Colonic mucosa (tissue), 4 donors: Measurements from ENCODE around the gene SMYD1. TPM values are rescaled to one million over a fixed set of nuclear protein-coding genes. Genes with fewer than 3 reads are reported as not detected.

Source experiments
- DNase-seq: peaks from one replicate; pipeline ENCODE4 v3.0.0-alpha.2; 2020
- H3K27ac ChIP-seq: fragments of 200-600 bp; one replicate; pipeline ENCODE4 v1.8.0; 2021
- H3K27me3 ChIP-seq: fragments of 200-600 bp; one replicate; pipeline ENCODE4 v1.8.0; 2021
- H3K36me3 ChIP-seq: fragments of 200-600 bp; one replicate; pipeline ENCODE4 v1.8.0; 2021
- H3K4me1 ChIP-seq: fragments of 200-600 bp; one replicate; pipeline ENCODE4 v1.8.0; 2021; ENCODE audit warnings: mild to moderate bottlenecking
- H3K4me3 ChIP-seq: fragments of 200-600 bp; one replicate; pipeline ENCODE4 v1.8.0; 2021
- H3K9ac ChIP-seq, 2 donors: one replicate each; pipeline ENCODE4 v1.7.0; 2013; ENCODE audit warnings: control low read depth in 2 of 2, low read depth in 2 of 2, low read length in 2 of 2
- H3K9me3 ChIP-seq: fragments of 200-600 bp; one replicate; pipeline ENCODE4 v1.8.0; 2021
- CTCF ChIP-seq: fragments of 200-600 bp; IDR thresholded peaks from one replicate; pipeline ENCODE4 v1.8.0; 2022; ENCODE audit warnings: antibody characterized with exemption, mild to moderate bottlenecking
- intact Hi-C: fragments of 100-400 bp; cut with DNase I; formaldehyde crosslinking; loops from one replicate; pipeline ENCODE4 v1.14.1; 2022
- total RNA-seq, 2 donors: library from RNA; stranded (reverse); fragmentation: NEBNext Ultra II Directional in 1 of 2; extraction: Animal tissue kit (Norgen Biotek cat#: 25700) in 1 of 2; gene quantifications; one replicate each; pipeline ENCODE4 v1.2.1, GENCODE V29; 2021
- donor health status: healthy.
- donor health status: DM: no; HTN: no; CAD: no.
- donor health status: DM: no; HTN: no; CAD: no.

The SMYD1 gene
- total RNA-seq, 2 donors from 2014 or later = 1.9 TPM; not detected in 1

- Histone ChIP-seq H3K27ac (no peak overlapping the region), H3K36me3 (no peaks in the 10 kb centered on the region), H3K9ac (no peak overlapping the region), H3K4me1 (no peaks in the 10 kb centered on the region), H3K9me3 (no peaks in the 10 kb centered on the region), H3K27me3 (no peaks in the 10 kb centered on the region), H3K4me3 (no peak overlapping the region)
- TF ChIP-seq CTCF = no peak
- intact Hi-C loops = no loop called here
- DNase-seq = no peak
These were observed 436 bp upstream of the SMYD1 start for GRCh38 chr2:88067189-88067588.

GRCh38 chr2:88068044-88068443 lies 419 bp downstream of the SMYD1 start:
- no peaks in the 10 kb centered on the region for H3K9me3 ChIP-seq
- intact Hi-C loops = no loop called here
- no peaks in the 10 kb centered on the region for H3K4me1 ChIP-seq
- H3K27ac ChIP-seq = no peak overlapping the region
- no peak overlapping the region for H3K9ac ChIP-seq
- no peaks in the 10 kb centered on the region for H3K27me3 ChIP-seq
- no peak for TF ChIP-seq CTCF
- no peak for DNase-seq
- H3K4me3 ChIP-seq = no peak overlapping the region
- H3K36me3 ChIP-seq = no peaks in the 10 kb centered on the region

GRCh38 chr2:88069117-88069516 lies 1.5 kb downstream of the SMYD1 start:
- H3K27ac ChIP-seq = no peak overlapping the region
- H3K9me3 ChIP-seq = no peaks in the 10 kb centered on the region
- H3K9ac ChIP-seq = no peak overlapping the region
- H3K27me3 ChIP-seq = no peaks in the 10 kb centered on the region
- no peak for TF ChIP-seq CTCF
- H3K4me1 ChIP-seq = no peaks in the 10 kb centered on the region
- no peak overlapping the region for H3K4me3 ChIP-seq
- no peak for DNase-seq
- no peaks in the 10 kb centered on the region for H3K36me3 ChIP-seq
- intact Hi-C loops = no loop called here

GRCh38 chr2:88070055-88070454 lies 2.4 kb downstream of the SMYD1 start:
- no peaks in the 10 kb centered on the region for H3K9me3 ChIP-seq
- H3K9ac ChIP-seq = no peak overlapping the region
- no peak for DNase-seq
- no peaks in the 10 kb centered on the region for H3K4me1 ChIP-seq
- no peak overlapping the region for H3K27ac ChIP-seq
- TF ChIP-seq CTCF = no peak
- H3K27me3 ChIP-seq = no peaks in the 10 kb centered on the region
- H3K4me3 ChIP-seq = no peak overlapping the region
- H3K36me3 ChIP-seq = no peaks in the 10 kb centered on the region
- intact Hi-C loops = no loop called here

GRCh38 chr2:88071365-88071764 lies 3.7 kb downstream of the SMYD1 start:
- Histone ChIP-seq H3K27ac (no peak overlapping the region), H3K4me1 (no peaks in the 10 kb centered on the region), H3K36me3 (no peaks in the 10 kb centered on the region), H3K27me3 (no peaks in the 10 kb centered on the region), H3K9ac (no peak overlapping the region), H3K9me3 (no peaks in the 10 kb centered on the region), H3K4me3 (no peak overlapping the region)
- intact Hi-C loops = no loop called here
- DNase-seq = no peak
- no peak for TF ChIP-seq CTCF

GRCh38 chr2:88074150-88074549 lies 6.5 kb downstream of the SMYD1 start:
- DNase-seq = no peak
- Histone ChIP-seq H3K4me3 (no peak overlapping the region), H3K9me3 (no peaks in the 10 kb centered on the region), H3K4me1 (no peaks in the 10 kb centered on the region), H3K36me3 (no peaks in the 10 kb centered on the region), H3K27ac (no peak overlapping the region), H3K9ac (no peak overlapping the region), H3K27me3 (no peaks in the 10 kb centered on the region)
- intact Hi-C loops = no loop called here
- no peak for TF ChIP-seq CTCF
